ENCODE results near the gene PCSK6. TPM values are rescaled to one million over a fixed set of nuclear protein-coding genes. Genes with fewer than 3 reads are reported as not detected.

Gene PCSK6
- total and polyA plus RNA-seq, 2 of the 8 experiments (the other 6 are each of a cell fraction or from before 2014, with no cell fraction given): 1.9 to 4.0 TPM

- TF ChIP-seq POU5F1 (IDR thresholded peaks at IDR 0.05; ENCODE audit: low read depth, low read length) (no peak), RAD21 (IDR thresholded peaks at IDR 0.05 in 1 of 2, conservative IDR thresholded peaks at IDR 0.05 in 1 of 2; ENCODE audit: low read depth in 2 of 2, low read length in 2 of 2) (no peak), BRCA1 (IDR thresholded peaks at IDR 0.05; ENCODE audit: low read depth, low read length) (no peak), TAF7 (optimal IDR thresholded peaks at IDR 0.05; ENCODE audit: borderline replicate concordance, low read depth, low read length) (no peak), ATF2 (IDR thresholded peaks at IDR 0.05; ENCODE audit: low read length) (no peak)
These were observed 45.5 kb downstream of the PCSK6 start (continued) for GRCh38 chr15:101444015-101444414.

Data from H1 (cell line).